Measurements from ENCODE around the gene NPAS2. TPM values are rescaled to one million over a fixed set of nuclear protein-coding genes. Genes with fewer than 3 reads are reported as not detected.

Gene NPAS2
- total and polyA plus RNA-seq, 2 experiments from 2014 or later, result 0.55 to 0.89 TPM

DNA sequence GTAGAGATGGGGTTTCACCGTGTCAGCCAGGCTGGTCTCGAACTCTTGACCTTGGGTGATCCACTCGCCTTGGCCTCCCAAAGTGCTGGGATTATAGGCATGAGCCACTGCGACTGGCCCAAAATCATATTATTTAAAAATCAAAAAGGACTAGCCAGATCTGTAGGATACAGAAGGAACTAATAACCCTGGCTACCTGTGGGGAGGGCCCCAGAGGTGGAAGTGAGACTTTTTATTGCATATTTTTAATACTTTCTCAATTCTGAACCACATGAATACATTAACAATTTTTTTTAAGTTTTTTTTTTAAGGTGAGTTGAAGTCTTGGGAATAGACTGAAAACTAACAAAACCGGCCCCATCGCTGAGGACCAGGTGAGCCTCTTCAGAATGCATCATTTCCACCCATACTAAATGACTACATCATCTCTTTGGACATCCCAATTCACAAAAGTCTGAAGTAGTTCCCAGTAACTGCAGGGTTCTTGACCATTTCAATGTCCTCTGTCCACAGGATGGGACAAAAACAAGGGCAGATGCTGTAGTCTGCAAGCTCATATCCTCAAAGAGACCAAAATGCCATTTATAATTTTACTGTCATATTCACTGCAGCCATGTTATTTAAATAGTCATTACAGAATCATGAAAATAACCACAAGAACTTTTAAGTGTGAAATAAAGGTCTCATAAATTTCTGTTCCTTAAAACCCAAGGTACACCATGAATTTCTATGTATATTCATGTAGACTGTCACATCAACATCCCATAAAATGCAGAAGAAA is 203.6 kb downstream of the NPAS2 start:
- no peaks in the 10 kb centered on the region for H3K4me1 ChIP-seq (ENCODE audit: low read depth)
- TF ChIP-seq CTCF (IDR thresholded peaks at IDR 0.05; ENCODE audit: low read depth, low read length), result no peak

DNA sequence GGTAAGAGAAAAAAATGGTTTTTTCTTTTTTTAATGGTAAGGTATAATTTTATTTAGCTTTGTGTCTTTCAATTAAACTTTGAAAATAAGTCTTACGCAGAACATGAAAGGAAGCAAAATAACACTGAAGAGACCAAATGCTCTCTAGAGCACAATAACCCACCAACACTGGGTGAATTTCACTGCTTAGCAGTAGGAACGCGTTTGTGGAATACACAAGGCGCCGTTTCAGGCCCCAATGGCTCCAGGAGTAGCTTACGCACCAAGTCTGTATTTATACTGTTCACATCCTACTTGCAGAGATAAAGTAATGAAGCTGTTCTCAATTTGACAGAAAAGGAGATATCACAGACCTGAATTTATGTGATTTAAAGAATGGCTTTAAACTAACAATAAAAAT is 205.6 kb downstream of the NPAS2 start:
- Histone ChIP-seq H3K9me3 (ENCODE audit: low read depth) (no peaks in the 10 kb centered on the region), H3K27ac (no peak overlapping the region), H3K4me1 (ENCODE audit: low read depth) (no peaks in the 10 kb centered on the region), H3K27me3 (no peaks in the 10 kb centered on the region), H3K36me3 (peaks cover 2% of the 10 kb centered on the region), H3K4me3 (no peak overlapping the region)
- TF ChIP-seq CTCF (IDR thresholded peaks at IDR 0.05; ENCODE audit: low read depth, low read length), result no peak
- no peak for DNase-seq (ENCODE audit: low read depth in 1 of 2, low spot score in 1 of 2)

More for the DNA sequence above, 203.6 kb downstream of the NPAS2 start:
- Histone ChIP-seq H3K36me3 (peaks cover 18% of the 10 kb centered on the region), H3K4me3 (no peak overlapping the region), H3K9me3 (ENCODE audit: low read depth) (no peaks in the 10 kb centered on the region), H3K27me3 (no peaks in the 10 kb centered on the region), H3K27ac (no peak overlapping the region)
- DNase-seq (ENCODE audit: low read depth in 1 of 2, low spot score in 1 of 2), result no peak

GRCh38 chr2:101026253-101026701 is 206.3 kb downstream of the NPAS2 start:
- no peak for DNase-seq (ENCODE audit: low read depth in 1 of 2, low spot score in 1 of 2)
- Histone ChIP-seq H3K4me3 (no peak overlapping the region), H3K27ac (peak overlapping the region; percentile 47), H3K36me3 (no peaks in the 10 kb centered on the region), H3K27me3 (no peaks in the 10 kb centered on the region), H3K9me3 (ENCODE audit: low read depth) (no peaks in the 10 kb centered on the region), H3K4me1 (ENCODE audit: low read depth) (no peaks in the 10 kb centered on the region)
- no peak for TF ChIP-seq CTCF (IDR thresholded peaks at IDR 0.05; ENCODE audit: low read depth, low read length)

DNA sequence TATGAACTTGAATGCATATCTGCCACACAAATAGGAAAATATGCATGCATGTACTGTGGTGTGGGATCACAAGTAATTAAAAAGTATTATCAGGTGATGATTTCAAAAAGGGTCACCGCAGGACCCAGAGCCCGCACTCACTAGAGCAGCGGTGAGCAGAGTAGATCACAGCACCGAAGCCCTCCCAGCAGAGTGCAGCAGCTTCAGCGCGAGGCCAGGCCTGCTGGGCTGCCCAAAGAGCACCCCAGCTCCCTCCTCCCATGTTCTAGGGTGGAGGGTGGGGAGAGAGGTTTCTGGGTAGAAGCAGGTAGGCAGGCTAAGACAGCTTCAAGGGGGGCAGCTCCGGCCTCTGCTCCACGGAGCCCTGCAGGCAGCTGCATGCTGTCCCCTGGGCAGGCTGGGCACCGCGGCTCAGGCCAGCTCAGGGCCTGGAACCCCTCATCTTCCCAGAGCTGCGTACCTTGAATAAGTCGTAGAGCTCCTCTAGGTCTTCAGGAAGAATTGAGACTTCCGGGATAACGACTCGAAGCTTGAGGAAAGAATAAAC is 207.1 kb downstream of the NPAS2 start:
- DNase-seq (ENCODE audit: low read depth in 1 of 2, low spot score in 1 of 2), result no peak
- Histone ChIP-seq H3K36me3 (no peaks in the 10 kb centered on the region), H3K27me3 (no peaks in the 10 kb centered on the region), H3K27ac (peak overlapping the region; percentile 64), H3K4me3 (no peak overlapping the region), H3K4me1 (ENCODE audit: low read depth) (no peaks in the 10 kb centered on the region), H3K9me3 (ENCODE audit: low read depth) (no peaks in the 10 kb centered on the region)
- no peak for TF ChIP-seq CTCF (IDR thresholded peaks at IDR 0.05; ENCODE audit: low read depth, low read length)

DNA sequence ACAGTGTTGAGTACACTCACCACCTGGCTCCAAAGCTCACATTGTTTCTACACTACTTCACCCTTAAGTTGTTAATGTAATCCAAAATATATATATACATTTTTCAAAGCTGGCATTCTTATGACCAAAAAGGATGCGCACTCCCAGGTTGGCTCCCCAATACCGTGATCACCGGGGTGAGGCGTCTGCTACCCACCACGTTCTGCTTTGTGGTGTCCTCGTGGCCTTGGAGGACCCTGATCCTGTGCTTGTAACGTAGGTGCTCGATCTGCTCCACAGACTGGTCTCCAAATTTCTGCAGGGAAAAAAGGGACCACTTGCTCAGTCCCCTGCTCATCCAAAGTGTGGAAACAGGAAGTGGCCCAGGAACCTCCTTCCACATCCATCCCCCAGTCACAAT is 207.9 kb downstream of the NPAS2 start:
- Histone ChIP-seq H3K4me3 (no peak overlapping the region), H3K36me3 (no peaks in the 10 kb centered on the region), H3K27ac (peak overlapping the region; percentile 64), H3K4me1 (ENCODE audit: low read depth) (no peaks in the 10 kb centered on the region), H3K27me3 (no peaks in the 10 kb centered on the region), H3K9me3 (ENCODE audit: low read depth) (no peaks in the 10 kb centered on the region)
- no peak for TF ChIP-seq CTCF (IDR thresholded peaks at IDR 0.05; ENCODE audit: low read depth, low read length)
- no peak for DNase-seq (ENCODE audit: low read depth in 1 of 2, low spot score in 1 of 2)

Measured in cardiac muscle cell (in vitro differentiated cells and primary cell).